Measurements from ENCODE around the gene NPPB.

DNA sequence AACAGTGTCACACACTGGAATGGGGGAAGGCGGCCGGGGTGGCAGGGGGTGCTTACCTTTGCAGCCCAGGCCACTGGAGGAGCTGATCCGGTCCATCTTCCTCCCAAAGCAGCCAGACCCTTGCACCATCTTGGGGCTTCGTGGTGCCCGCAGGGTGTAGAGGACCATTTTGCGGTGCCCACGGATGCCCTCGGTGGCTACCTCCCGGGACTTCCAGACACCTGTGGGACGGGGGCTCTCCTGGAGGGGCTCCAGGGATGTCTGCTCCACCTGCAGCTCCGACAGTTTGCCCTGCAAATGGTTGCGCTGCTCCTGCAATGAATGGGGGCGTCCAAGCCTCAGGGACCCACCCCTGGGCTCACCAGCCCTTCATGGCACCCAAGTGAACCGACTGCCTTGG, 587 bp downstream of the NPPB start:
- TF ChIP-seq, protein P1, sequence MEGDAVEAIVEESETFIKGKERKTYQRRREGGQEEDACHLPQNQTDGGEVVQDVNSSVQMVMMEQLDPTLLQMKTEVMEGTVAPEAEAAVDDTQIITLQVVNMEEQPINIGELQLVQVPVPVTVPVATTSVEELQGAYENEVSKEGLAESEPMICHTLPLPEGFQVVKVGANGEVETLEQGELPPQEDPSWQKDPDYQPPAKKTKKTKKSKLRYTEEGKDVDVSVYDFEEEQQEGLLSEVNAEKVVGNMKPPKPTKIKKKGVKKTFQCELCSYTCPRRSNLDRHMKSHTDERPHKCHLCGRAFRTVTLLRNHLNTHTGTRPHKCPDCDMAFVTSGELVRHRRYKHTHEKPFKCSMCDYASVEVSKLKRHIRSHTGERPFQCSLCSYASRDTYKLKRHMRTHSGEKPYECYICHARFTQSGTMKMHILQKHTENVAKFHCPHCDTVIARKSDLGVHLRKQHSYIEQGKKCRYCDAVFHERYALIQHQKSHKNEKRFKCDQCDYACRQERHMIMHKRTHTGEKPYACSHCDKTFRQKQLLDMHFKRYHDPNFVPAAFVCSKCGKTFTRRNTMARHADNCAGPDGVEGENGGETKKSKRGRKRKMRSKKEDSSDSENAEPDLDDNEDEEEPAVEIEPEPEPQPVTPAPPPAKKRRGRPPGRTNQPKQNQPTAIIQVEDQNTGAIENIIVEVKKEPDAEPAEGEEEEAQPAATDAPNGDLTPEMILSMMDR (IDR thresholded peaks at IDR 0.05; ENCODE audit: poor library complexity, severe bottlenecking) = no peak
- TF ChIP-seq POLR2AphosphoS5 (IDR thresholded peaks at IDR 0.05) = no peak
- TF ChIP-seq, protein P2, sequence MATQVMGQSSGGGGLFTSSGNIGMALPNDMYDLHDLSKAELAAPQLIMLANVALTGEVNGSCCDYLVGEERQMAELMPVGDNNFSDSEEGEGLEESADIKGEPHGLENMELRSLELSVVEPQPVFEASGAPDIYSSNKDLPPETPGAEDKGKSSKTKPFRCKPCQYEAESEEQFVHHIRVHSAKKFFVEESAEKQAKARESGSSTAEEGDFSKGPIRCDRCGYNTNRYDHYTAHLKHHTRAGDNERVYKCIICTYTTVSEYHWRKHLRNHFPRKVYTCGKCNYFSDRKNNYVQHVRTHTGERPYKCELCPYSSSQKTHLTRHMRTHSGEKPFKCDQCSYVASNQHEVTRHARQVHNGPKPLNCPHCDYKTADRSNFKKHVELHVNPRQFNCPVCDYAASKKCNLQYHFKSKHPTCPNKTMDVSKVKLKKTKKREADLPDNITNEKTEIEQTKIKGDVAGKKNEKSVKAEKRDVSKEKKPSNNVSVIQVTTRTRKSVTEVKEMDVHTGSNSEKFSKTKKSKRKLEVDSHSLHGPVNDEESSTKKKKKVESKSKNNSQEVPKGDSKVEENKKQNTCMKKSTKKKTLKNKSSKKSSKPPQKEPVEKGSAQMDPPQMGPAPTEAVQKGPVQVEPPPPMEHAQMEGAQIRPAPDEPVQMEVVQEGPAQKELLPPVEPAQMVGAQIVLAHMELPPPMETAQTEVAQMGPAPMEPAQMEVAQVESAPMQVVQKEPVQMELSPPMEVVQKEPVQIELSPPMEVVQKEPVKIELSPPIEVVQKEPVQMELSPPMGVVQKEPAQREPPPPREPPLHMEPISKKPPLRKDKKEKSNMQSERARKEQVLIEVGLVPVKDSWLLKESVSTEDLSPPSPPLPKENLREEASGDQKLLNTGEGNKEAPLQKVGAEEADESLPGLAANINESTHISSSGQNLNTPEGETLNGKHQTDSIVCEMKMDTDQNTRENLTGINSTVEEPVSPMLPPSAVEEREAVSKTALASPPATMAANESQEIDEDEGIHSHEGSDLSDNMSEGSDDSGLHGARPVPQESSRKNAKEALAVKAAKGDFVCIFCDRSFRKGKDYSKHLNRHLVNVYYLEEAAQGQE (IDR thresholded peaks at IDR 0.05; ENCODE audit: borderline replicate concordance) = no peak
- no peak for TF ChIP-seq EP300 (conservative IDR thresholded peaks at IDR 0.05; ENCODE audit: poor library complexity, severe bottlenecking)
- no peak for TF ChIP-seq EZH2 (IDR thresholded peaks at IDR 0.05; ENCODE audit: borderline replicate concordance, insufficient read depth, low read length, poor library complexity, severe bottlenecking)
- TF ChIP-seq SMC3 (conservative IDR thresholded peaks at IDR 0.05; ENCODE audit: poor library complexity) = no peak
- TF ChIP-seq MXI1 (conservative IDR thresholded peaks at IDR 0.05; ENCODE audit: poor library complexity, severe bottlenecking) = no peak
- no peak for TF ChIP-seq TAF1 (IDR thresholded peaks at IDR 0.05; ENCODE audit: low read depth)
- no peak for TF ChIP-seq RAD21 (conservative IDR thresholded peaks at IDR 0.05)

All from neural cell (in vitro differentiated cells).